Mesendoderm (in vitro differentiated cells): Measurements from ENCODE around the gene PPP1R12A.
"Not testable (repeated sequence)": the region's sequence is repeated elsewhere in the genome, so short reads cannot be mapped to it uniquely, and the experiment has no call there.

Source experiments
- DNase-seq: peaks from one replicate; pipeline ENCODE4 v3.0.0; 2013
- H2AK5ac ChIP-seq: 2 replicates; pipeline ENCODE4 v1.6.1; 2013; ENCODE audit warnings: low read length, inconsistent platforms
- H2BK120ac ChIP-seq: 2 replicates; pipeline ENCODE4 v1.6.1; 2013; ENCODE audit warnings: low read depth, mild to moderate bottlenecking, low read length, moderate library complexity, mixed read lengths
- H2BK15ac ChIP-seq: replicated peaks from 2 replicates; pipeline ENCODE4 v1.6.1; 2013; ENCODE audit warnings: low read depth, mild to moderate bottlenecking, moderate library complexity
- H2BK5ac ChIP-seq: 2 replicates; pipeline ENCODE4 v1.6.1; 2013; ENCODE audit warnings: low read length, inconsistent platforms
- H3K18ac ChIP-seq: 2 replicates; pipeline ENCODE4 v1.6.1; 2013; ENCODE audit warnings: mild to moderate bottlenecking, low read length, mixed read lengths
- H3K23ac ChIP-seq: one replicate; pipeline ENCODE4 v1.6.1; 2013; ENCODE audit warnings: low read length
- H3K27ac ChIP-seq: 2 replicates; pipeline ENCODE4 v1.5.1; 2013; ENCODE audit warnings: low read depth, mild to moderate bottlenecking, inconsistent platforms, low read length, moderate library complexity
- H3K27me3 ChIP-seq: 2 replicates; pipeline ENCODE4 v1.6.1; 2013; ENCODE audit warnings: low read length, control low read depth, mild to moderate bottlenecking, inconsistent platforms; ENCODE audit not compliant: insufficient read depth, poor library complexity
- H3K36me3 ChIP-seq: 2 replicates; pipeline ENCODE4 v1.6.1; 2013; ENCODE audit warnings: low read length, inconsistent platforms; ENCODE audit not compliant: control insufficient read depth, insufficient read depth
- H3K4ac ChIP-seq: one replicate; pipeline ENCODE4 v1.6.1; 2013; ENCODE audit warnings: low read depth, mild to moderate bottlenecking, low read length, moderate library complexity
- H3K4me1 ChIP-seq: 2 replicates; pipeline ENCODE4 v1.6.1; 2013; ENCODE audit warnings: low read depth, low read length, inconsistent platforms; ENCODE audit not compliant: control insufficient read depth
- H3K4me2 ChIP-seq: 2 replicates; pipeline ENCODE4 v1.6.1; 2013; ENCODE audit warnings: low read length
- H3K4me3 ChIP-seq: 2 replicates; pipeline ENCODE4 v1.5.1; 2013; ENCODE audit warnings: mild to moderate bottlenecking, low read length
- H3K56ac ChIP-seq: one replicate; pipeline ENCODE4 v1.6.1; 2013; ENCODE audit warnings: low read length
- H3K79me1 ChIP-seq: 2 replicates; pipeline ENCODE4 v1.6.1; 2013; ENCODE audit warnings: low read length, inconsistent platforms
- H3K79me2 ChIP-seq: 2 replicates; pipeline ENCODE4 v1.6.1; 2013; ENCODE audit warnings: mild to moderate bottlenecking, low read length; ENCODE audit not compliant: control insufficient read depth, insufficient read depth
- H3K9ac ChIP-seq: 2 replicates; pipeline ENCODE4 v1.6.1; 2013; ENCODE audit warnings: low read length, inconsistent platforms
- H4K5ac ChIP-seq: one replicate; pipeline ENCODE4 v1.6.1; 2013; ENCODE audit warnings: low read length
- H4K8ac ChIP-seq: one replicate; pipeline ENCODE4 v1.6.1; 2013; ENCODE audit warnings: low read depth, mild to moderate bottlenecking, control low read depth, low read length, moderate library complexity
- WGBS: extraction: QIAGEN DNeasy Blood & Tissue Kit; methylation state at CpG from one replicate; pipeline ENCODE4 v1.1.7; 2013; ENCODE audit warnings: low lambda C conversion rate, missing lambda C conversion rate; ENCODE audit not compliant: insufficient coverage; ENCODE audit errors: extremely low coverage; 5-methylcytosine and 5-hydroxymethylcytosine counted together

PPP1R12A gene

GRCh38 chr12:79878506-79878905, 56.4 kb downstream of the PPP1R12A start:
- not testable (repeated sequence) for H2BK15ac ChIP-seq, H3K9ac ChIP-seq, H3K27me3 ChIP-seq, H3K4ac ChIP-seq, DNase-seq, H3K4me2 ChIP-seq, H4K5ac ChIP-seq, H3K27ac ChIP-seq, H3K36me3 ChIP-seq, H3K4me1 ChIP-seq, H2BK120ac ChIP-seq, H3K56ac ChIP-seq, H3K79me1 ChIP-seq, H2BK5ac ChIP-seq, H4K8ac ChIP-seq, H3K4me3 ChIP-seq, H3K18ac ChIP-seq, H3K23ac ChIP-seq, H2AK5ac ChIP-seq
- WGBS, result no CpG with 5 or more reads among the region's 4 CpGs
- H3K79me2 ChIP-seq, result peaks cover 15% of the 10 kb centered on the region

GRCh38 chr12:79877246-79877645, 57.7 kb downstream of the PPP1R12A start:
- Histone ChIP-seq H3K9ac (no peak overlapping the region), H3K4me2 (no peak overlapping the region), H2BK15ac (no peak overlapping the region), H2BK5ac (no peak overlapping the region), H2AK5ac (no peak overlapping the region), H3K27me3 (no peaks in the 10 kb centered on the region), H4K8ac (no peak overlapping the region), H2BK120ac (no peak overlapping the region), H3K4me1 (peaks cover 2% of the 10 kb centered on the region), H3K79me2 (peaks cover 10% of the 10 kb centered on the region), H3K27ac (no peak overlapping the region), H3K4ac (no peak overlapping the region), H3K79me1 (peaks cover 4% of the 10 kb centered on the region), H4K5ac (no peak overlapping the region), H3K18ac (no peak overlapping the region), H3K23ac (no peak overlapping the region), H3K56ac (no peak overlapping the region), H3K36me3 (no peaks in the 10 kb centered on the region), H3K4me3 (no peak overlapping the region)
- no CpG with 5 or more reads among the region's 8 CpGs for WGBS
- no peak for DNase-seq

GRCh38 chr12:79874665-79875064, 60.2 kb downstream of the PPP1R12A start:
- Histone ChIP-seq H3K56ac (no peak overlapping the region), H3K4ac (no peak overlapping the region), H2BK5ac (no peak overlapping the region), H3K79me1 (peaks cover 2% of the 10 kb centered on the region), H3K9ac (no peak overlapping the region), H3K23ac (no peak overlapping the region), H3K4me3 (no peak overlapping the region), H3K4me1 (peaks cover 2% of the 10 kb centered on the region), H3K79me2 (peaks cover 2% of the 10 kb centered on the region), H2BK120ac (no peak overlapping the region), H4K5ac (no peak overlapping the region), H4K8ac (no peak overlapping the region), H3K18ac (no peak overlapping the region), H3K27me3 (no peaks in the 10 kb centered on the region), H3K36me3 (no peaks in the 10 kb centered on the region), H2BK15ac (no peak overlapping the region), H3K27ac (no peak overlapping the region), H2AK5ac (no peak overlapping the region), H3K4me2 (no peak overlapping the region)
- peak; percentile 75 for DNase-seq

- Histone ChIP-seq H2BK120ac (no peak overlapping the region), H3K79me2 (no peaks in the 10 kb centered on the region), H4K8ac (no peak overlapping the region), H3K4ac (no peak overlapping the region), H3K23ac (no peak overlapping the region), H2BK15ac (no peak overlapping the region), H2BK5ac (no peak overlapping the region), H3K56ac (no peak overlapping the region), H3K79me1 (peaks cover 2% of the 10 kb centered on the region), H4K5ac (no peak overlapping the region), H3K9ac (no peak overlapping the region), H3K4me2 (no peak overlapping the region), H2AK5ac (no peak overlapping the region), H3K27ac (no peak overlapping the region), H3K18ac (no peak overlapping the region), H3K4me3 (no peak overlapping the region), H3K36me3 (no peaks in the 10 kb centered on the region), H3K4me1 (peaks cover 2% of the 10 kb centered on the region), H3K27me3 (no peaks in the 10 kb centered on the region)
- no CpG with 5 or more reads among the region's 2 CpGs for WGBS
- no peak for DNase-seq
These were observed 61.7 kb downstream of the PPP1R12A start for GRCh38 chr12:79873201-79873600.

GRCh38 chr12:79871621-79872020, 63.3 kb downstream of the PPP1R12A start:
- peaks cover 2% of the 10 kb centered on the region for H3K79me1 ChIP-seq
- H4K8ac ChIP-seq, result no peak overlapping the region
- H3K27me3 ChIP-seq, result no peaks in the 10 kb centered on the region
- no peak overlapping the region for H3K4me3 ChIP-seq
- H2BK5ac ChIP-seq, result no peak overlapping the region
- H3K23ac ChIP-seq, result no peak overlapping the region
- no peak overlapping the region for H3K4ac ChIP-seq
- no peak overlapping the region for H2BK120ac ChIP-seq
- H3K79me2 ChIP-seq, result peaks cover 3% of the 10 kb centered on the region
- no peak overlapping the region for H3K27ac ChIP-seq
- no peak overlapping the region for H3K4me2 ChIP-seq
- no peak overlapping the region for H3K56ac ChIP-seq
- no peak overlapping the region for H2BK15ac ChIP-seq
- no peak overlapping the region for H3K9ac ChIP-seq
- H2AK5ac ChIP-seq, result no peak overlapping the region
- H3K36me3 ChIP-seq, result peaks cover 1% of the 10 kb centered on the region
- no peak for DNase-seq
- no peak overlapping the region for H4K5ac ChIP-seq
- no peak overlapping the region for H3K18ac ChIP-seq
- WGBS, result no CpG with 5 or more reads among the region's 7 CpGs
- peaks cover 2% of the 10 kb centered on the region for H3K4me1 ChIP-seq

GRCh38 chr12:79870916-79871315, 64.0 kb downstream of the PPP1R12A start:
- no peaks in the 10 kb centered on the region for H3K4me1 ChIP-seq
- no peak overlapping the region for H3K4me2 ChIP-seq
- H4K5ac ChIP-seq, result no peak overlapping the region
- peaks cover 3% of the 10 kb centered on the region for H3K79me2 ChIP-seq
- no peak overlapping the region for H2BK15ac ChIP-seq
- no peak overlapping the region for H3K9ac ChIP-seq
- H2BK5ac ChIP-seq, result no peak overlapping the region
- no peak overlapping the region for H3K4ac ChIP-seq
- peak overlapping the region; percentile 51 for H3K18ac ChIP-seq
- no peak for DNase-seq
- H4K8ac ChIP-seq, result no peak overlapping the region
- no peak overlapping the region for H3K56ac ChIP-seq
- no peaks in the 10 kb centered on the region for H3K79me1 ChIP-seq
- H3K27ac ChIP-seq, result no peak overlapping the region
- H2BK120ac ChIP-seq, result no peak overlapping the region
- H2AK5ac ChIP-seq, result no peak overlapping the region
- H3K27me3 ChIP-seq, result no peaks in the 10 kb centered on the region
- H3K36me3 ChIP-seq, result peaks cover 1% of the 10 kb centered on the region
- H3K23ac ChIP-seq, result no peak overlapping the region
- H3K4me3 ChIP-seq, result no peak overlapping the region
